ENCODE results near the gene MEPCE.

Gene MEPCE

GRCh38 chr7:100465299-100465698 lies 35.7 kb downstream of the MEPCE start:
- H3K27ac ChIP-seq (ENCODE audit: low read depth, low read length, severe bottlenecking), result no peak overlapping the region
- no peaks in the 10 kb centered on the region for H3K9me3 ChIP-seq (ENCODE audit: control insufficient read depth, low read length)
- 83 to 85% methylated on average over 7 of the region's 8 CpGs for WGBS, 2 experiments (ENCODE audit: insufficient coverage in 2 of 2)
- peaks cover 26% of the 10 kb centered on the region for H3K36me3 ChIP-seq (ENCODE audit: control insufficient read depth, insufficient read depth, low read length)
- peaks cover 14% of the 10 kb centered on the region for H3K4me1 ChIP-seq (ENCODE audit: control insufficient read depth, insufficient read depth, low read length, poor library complexity, severe bottlenecking)
- no peak overlapping the region for H3K4me3 ChIP-seq (ENCODE audit: extremely low read depth, insufficient read depth, low read length, poor library complexity, severe bottlenecking)

- Histone ChIP-seq H3K9me3 (ENCODE audit: control insufficient read depth, low read length) (no peaks in the 10 kb centered on the region), H3K4me1 (ENCODE audit: control insufficient read depth, insufficient read depth, low read length, poor library complexity, severe bottlenecking) (peaks cover 14% of the 10 kb centered on the region), H3K4me3 (ENCODE audit: extremely low read depth, insufficient read depth, low read length, poor library complexity, severe bottlenecking) (no peak overlapping the region), H3K36me3 (ENCODE audit: control insufficient read depth, insufficient read depth, low read length) (peaks cover 26% of the 10 kb centered on the region), H3K27ac (ENCODE audit: low read depth, low read length, severe bottlenecking) (no peak overlapping the region)
- WGBS, 2 experiments (ENCODE audit: insufficient coverage in 2 of 2), result 25 to 26% methylated on average over 11 to 15 of the region's 17 CpGs
Measured at GRCh38 chr7:100465702-100466311, 36.2 kb downstream of the MEPCE start.

GRCh38 chr7:100466653-100467605 lies 37.3 kb downstream of the MEPCE start:
- peaks cover 14% of the 10 kb centered on the region for H3K4me1 ChIP-seq (ENCODE audit: control insufficient read depth, insufficient read depth, low read length, poor library complexity, severe bottlenecking)
- H3K27ac ChIP-seq (ENCODE audit: low read depth, low read length, severe bottlenecking), result no peak overlapping the region
- WGBS, 2 experiments (ENCODE audit: insufficient coverage in 2 of 2), result 88 to 93% methylated on average over 14 to 25 of the region's 32 CpGs
- H3K36me3 ChIP-seq (ENCODE audit: control insufficient read depth, insufficient read depth, low read length), result peaks cover 33% of the 10 kb centered on the region
- no peak overlapping the region for H3K4me3 ChIP-seq (ENCODE audit: extremely low read depth, insufficient read depth, low read length, poor library complexity, severe bottlenecking)
- no peaks in the 10 kb centered on the region for H3K9me3 ChIP-seq (ENCODE audit: control insufficient read depth, low read length)

- peaks cover 35% of the 10 kb centered on the region for H3K36me3 ChIP-seq (ENCODE audit: control insufficient read depth, insufficient read depth, low read length)
- H3K4me1 ChIP-seq (ENCODE audit: control insufficient read depth, insufficient read depth, low read length, poor library complexity, severe bottlenecking), result peaks cover 16% of the 10 kb centered on the region
- H3K9me3 ChIP-seq (ENCODE audit: control insufficient read depth, low read length), result no peaks in the 10 kb centered on the region
- 95 to 96% methylated on average over 10 to 18 of the region's 22 CpGs for WGBS, 2 experiments (ENCODE audit: insufficient coverage in 2 of 2)
- no peak overlapping the region for H3K4me3 ChIP-seq (ENCODE audit: extremely low read depth, insufficient read depth, low read length, poor library complexity, severe bottlenecking)
- H3K27ac ChIP-seq (ENCODE audit: low read depth, low read length, severe bottlenecking), result no peak overlapping the region
Measured at GRCh38 chr7:100467638-100468373, 38.2 kb downstream of the MEPCE start.

- Histone ChIP-seq H3K4me3 (ENCODE audit: extremely low read depth, insufficient read depth, low read length, poor library complexity, severe bottlenecking) (no peak overlapping the region), H3K36me3 (ENCODE audit: control insufficient read depth, insufficient read depth, low read length) (peaks cover 44% of the 10 kb centered on the region), H3K9me3 (ENCODE audit: control insufficient read depth, low read length) (no peaks in the 10 kb centered on the region), H3K4me1 (ENCODE audit: control insufficient read depth, insufficient read depth, low read length, poor library complexity, severe bottlenecking) (peaks cover 13% of the 10 kb centered on the region), H3K27ac (ENCODE audit: low read depth, low read length, severe bottlenecking) (no peak overlapping the region)
- 20 to 41% methylated on average over 7 to 12 of the region's 13 CpGs for whole genome bisulfite sequencing, 2 experiments (ENCODE audit: insufficient coverage in 2 of 2)
Measured at GRCh38 chr7:100469227-100470044, 39.8 kb downstream of the MEPCE start.

GRCh38 chr7:100471021-100471420 lies 41.4 kb downstream of the MEPCE start:
- H3K9me3 ChIP-seq (ENCODE audit: control insufficient read depth, low read length), result no peaks in the 10 kb centered on the region
- H3K36me3 ChIP-seq (ENCODE audit: control insufficient read depth, insufficient read depth, low read length), result peaks cover 48% of the 10 kb centered on the region
- peaks cover 14% of the 10 kb centered on the region for H3K4me1 ChIP-seq (ENCODE audit: control insufficient read depth, insufficient read depth, low read length, poor library complexity, severe bottlenecking)
- WGBS, 2 experiments (ENCODE audit: insufficient coverage in 2 of 2), result 95 to 100% methylated on average over 1 to 2 of the region's 4 CpGs
- H3K27ac ChIP-seq (ENCODE audit: low read depth, low read length, severe bottlenecking), result no peak overlapping the region
- H3K4me3 ChIP-seq (ENCODE audit: extremely low read depth, insufficient read depth, low read length, poor library complexity, severe bottlenecking), result no peak overlapping the region

GRCh38 chr7:100472121-100472851 lies 42.7 kb downstream of the MEPCE start:
- H3K27ac ChIP-seq (ENCODE audit: low read depth, low read length, severe bottlenecking), result peak overlapping the region; percentile 33
- no peaks in the 10 kb centered on the region for H3K9me3 ChIP-seq (ENCODE audit: control insufficient read depth, low read length)
- no peak overlapping the region for H3K4me3 ChIP-seq (ENCODE audit: extremely low read depth, insufficient read depth, low read length, poor library complexity, severe bottlenecking)
- 71 to 91% methylated on average over 4 to 13 of the region's 16 CpGs for WGBS, 2 experiments (ENCODE audit: insufficient coverage in 2 of 2)
- peaks cover 48% of the 10 kb centered on the region for H3K36me3 ChIP-seq (ENCODE audit: control insufficient read depth, insufficient read depth, low read length)
- H3K4me1 ChIP-seq (ENCODE audit: control insufficient read depth, insufficient read depth, low read length, poor library complexity, severe bottlenecking), result peaks cover 23% of the 10 kb centered on the region

- no peaks in the 10 kb centered on the region for H3K9me3 ChIP-seq (ENCODE audit: control insufficient read depth, low read length)
- 75 to 86% methylated on average over 8 to 12 of the region's 14 CpGs for WGBS, 2 experiments (ENCODE audit: insufficient coverage in 2 of 2)
- peak overlapping the region; percentile 33 for H3K27ac ChIP-seq (ENCODE audit: low read depth, low read length, severe bottlenecking)
- H3K4me1 ChIP-seq (ENCODE audit: control insufficient read depth, insufficient read depth, low read length, poor library complexity, severe bottlenecking), result peaks cover 28% of the 10 kb centered on the region
- H3K36me3 ChIP-seq (ENCODE audit: control insufficient read depth, insufficient read depth, low read length), result peaks cover 44% of the 10 kb centered on the region
- no peak overlapping the region for H3K4me3 ChIP-seq (ENCODE audit: extremely low read depth, insufficient read depth, low read length, poor library complexity, severe bottlenecking)
Measured at GRCh38 chr7:100472854-100473499, 43.3 kb downstream of the MEPCE start.

GRCh38 chr7:100475549-100475948 lies 45.9 kb downstream of the MEPCE start:
- H3K4me3 ChIP-seq (ENCODE audit: extremely low read depth, insufficient read depth, low read length, poor library complexity, severe bottlenecking), result peak overlapping the region; percentile 8
- H3K4me1 ChIP-seq (ENCODE audit: control insufficient read depth, insufficient read depth, low read length, poor library complexity, severe bottlenecking), result peaks cover 28% of the 10 kb centered on the region
- 42 to 46% methylated on average over 3 to 6 of the region's 9 CpGs for WGBS, 2 experiments (ENCODE audit: insufficient coverage in 2 of 2)
- H3K36me3 ChIP-seq (ENCODE audit: control insufficient read depth, insufficient read depth, low read length), result peaks cover 36% of the 10 kb centered on the region
- no peaks in the 10 kb centered on the region for H3K9me3 ChIP-seq (ENCODE audit: control insufficient read depth, low read length)
- no peak overlapping the region for H3K27ac ChIP-seq (ENCODE audit: low read depth, low read length, severe bottlenecking)
